HG02852 (cell line): ENCODE results near the gene ZNF804A.
"Not testable (repeated sequence)": the region's sequence is repeated elsewhere in the genome, so short reads cannot be mapped to it uniquely, and the experiment has no call there.

ENCODE experiments used
- ATAC-seq: cut with Tn5 transposase; IDR thresholded peaks from one replicate; pipeline ENCODE4 v1.9.1; 2021; ENCODE audit warnings: mild to moderate bottlenecking, moderate library complexity; ENCODE audit not compliant: unreplicated experiment

ZNF804A gene

DNA sequence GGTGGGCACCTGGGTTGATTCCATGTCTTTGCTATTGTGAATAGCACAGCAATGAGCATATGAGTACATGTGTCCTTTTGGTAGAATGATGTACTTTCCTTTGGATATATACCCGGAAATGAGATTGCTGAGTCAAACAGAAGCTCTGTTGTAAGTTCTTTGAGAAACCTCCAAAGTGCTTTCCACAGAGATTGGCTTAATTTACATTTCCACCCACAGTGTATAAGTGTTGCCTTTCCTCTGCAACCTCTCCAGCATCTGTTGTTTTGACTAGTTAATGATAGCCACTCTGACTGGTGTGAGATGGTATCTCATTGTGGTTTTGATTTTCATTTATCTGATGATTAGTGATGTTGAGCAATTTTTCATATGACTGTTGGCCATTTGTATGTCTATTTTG lies 194.8 kb downstream of the ZNF804A start:
- ATAC-seq = no peak

GRCh38 chr2:184799379-184799778 lies 201.1 kb downstream of the ZNF804A start:
- no peak for ATAC-seq

DNA sequence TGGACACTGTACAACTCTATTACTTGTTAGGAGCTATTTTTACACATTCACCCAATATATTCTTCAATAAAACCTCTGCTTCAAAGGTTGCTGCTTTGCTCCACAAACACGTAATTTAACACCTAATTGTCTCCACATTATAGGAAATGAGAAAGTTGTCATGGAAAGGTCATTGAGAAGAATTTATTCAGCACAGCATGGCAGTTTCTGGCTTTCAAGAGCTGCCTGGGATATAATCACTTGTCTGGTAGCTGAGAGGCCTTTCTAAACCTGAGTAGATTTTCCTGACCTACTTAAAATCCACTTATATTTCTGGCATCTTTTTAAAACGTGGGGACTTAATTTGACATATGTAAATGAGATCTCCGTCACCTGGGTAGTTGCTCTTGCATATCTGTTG lies 216.1 kb downstream of the ZNF804A start:
- ATAC-seq = no peak

- no peak for ATAC-seq
Observed at GRCh38 chr2:184815824-184816223, 217.5 kb downstream of the ZNF804A start.

DNA sequence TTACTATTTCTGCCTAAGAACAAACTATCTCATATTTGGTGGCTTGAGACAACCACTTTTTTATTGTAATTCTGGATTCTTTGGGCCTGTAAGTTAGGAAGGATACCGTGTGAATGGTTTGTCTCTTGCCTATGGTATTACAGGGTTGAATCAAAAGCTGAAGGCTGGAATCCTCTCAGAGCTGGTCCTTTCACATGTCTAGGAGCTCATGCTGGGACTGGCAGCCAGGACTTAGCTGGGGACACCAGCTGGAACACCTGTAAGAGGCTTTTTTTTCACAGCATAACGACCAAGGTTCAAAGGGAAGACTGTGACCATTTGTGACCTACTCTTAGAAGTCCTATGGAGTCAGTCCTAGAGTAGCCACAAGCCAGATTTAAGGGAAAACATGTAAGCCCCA lies 226.3 kb downstream of the ZNF804A start:
- no peak for ATAC-seq

GRCh38 chr2:184830531-184830930 lies 232.2 kb downstream of the ZNF804A start:
- no peak for ATAC-seq

- no peak for ATAC-seq
Observed at GRCh38 chr2:184834699-184835397, 236.5 kb downstream of the ZNF804A start.

DNA sequence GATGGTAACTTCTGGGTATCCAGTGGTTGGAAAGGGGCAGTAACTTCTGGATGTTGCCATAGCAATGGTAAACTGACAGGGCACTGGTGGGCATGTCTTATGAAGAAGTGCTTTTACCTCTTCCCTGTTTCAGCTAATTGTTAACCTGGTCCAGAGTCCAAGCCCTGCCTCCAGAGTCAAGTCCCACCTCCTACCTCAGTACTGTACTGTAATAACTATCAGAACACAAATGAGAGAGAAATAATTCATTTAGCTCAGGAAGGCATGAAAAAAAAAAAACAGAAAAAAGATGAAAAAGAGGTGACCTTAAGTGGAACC lies 237.0 kb downstream of the ZNF804A start:
- ATAC-seq = no peak

- ATAC-seq = no peak
Observed at GRCh38 chr2:184847331-184847730, 249.0 kb downstream of the ZNF804A start.

- ATAC-seq = no peak
Observed at GRCh38 chr2:184849516-184849915, 251.2 kb downstream of the ZNF804A start.

- no peak for ATAC-seq
Observed at GRCh38 chr2:184851576-184851975, 253.2 kb downstream of the ZNF804A start.

- no peak for ATAC-seq
Observed at GRCh38 chr2:184859187-184859586, 260.9 kb downstream of the ZNF804A start.

DNA sequence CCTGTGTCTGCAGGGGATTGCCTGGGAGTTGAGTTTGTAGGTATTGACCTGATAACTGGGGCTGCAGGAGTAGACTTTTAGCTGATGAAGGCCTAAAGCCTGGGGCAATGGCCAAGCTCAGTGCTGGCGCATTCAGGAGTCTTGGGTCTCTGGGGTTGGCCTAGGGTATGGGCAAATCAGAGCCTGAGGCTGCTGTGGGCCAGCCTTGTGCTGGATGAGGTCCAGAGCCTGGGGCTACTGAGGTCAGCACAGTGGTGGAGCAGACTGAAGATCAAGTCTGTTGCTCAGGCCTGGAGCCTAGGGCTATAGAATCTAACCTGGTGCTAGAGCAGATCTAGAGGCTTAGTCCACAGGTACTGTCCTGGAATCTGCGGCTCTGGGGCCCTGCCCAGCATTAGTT lies 262.4 kb downstream of the ZNF804A start:
- ATAC-seq = no peak

DNA sequence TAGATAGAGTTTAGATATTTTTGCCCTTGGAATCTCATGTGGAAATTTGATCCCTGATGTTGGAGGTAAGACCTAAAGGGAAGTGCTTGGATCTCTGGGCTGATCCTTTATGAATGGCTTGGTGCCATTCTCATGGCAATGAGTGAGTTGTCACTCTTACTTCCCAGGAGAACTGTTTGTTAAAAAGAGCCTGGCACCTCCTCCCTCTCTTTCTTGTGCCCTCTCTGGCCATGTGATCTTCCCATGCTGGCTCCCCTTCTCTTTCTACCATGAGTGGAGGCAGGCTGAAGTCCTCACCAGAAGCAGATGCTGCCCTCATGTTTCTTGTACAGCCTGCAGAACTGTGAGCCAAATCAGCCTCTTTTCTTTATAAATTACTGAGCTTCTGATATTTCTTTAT lies 276.9 kb downstream of the ZNF804A start:
- no peak for ATAC-seq

DNA sequence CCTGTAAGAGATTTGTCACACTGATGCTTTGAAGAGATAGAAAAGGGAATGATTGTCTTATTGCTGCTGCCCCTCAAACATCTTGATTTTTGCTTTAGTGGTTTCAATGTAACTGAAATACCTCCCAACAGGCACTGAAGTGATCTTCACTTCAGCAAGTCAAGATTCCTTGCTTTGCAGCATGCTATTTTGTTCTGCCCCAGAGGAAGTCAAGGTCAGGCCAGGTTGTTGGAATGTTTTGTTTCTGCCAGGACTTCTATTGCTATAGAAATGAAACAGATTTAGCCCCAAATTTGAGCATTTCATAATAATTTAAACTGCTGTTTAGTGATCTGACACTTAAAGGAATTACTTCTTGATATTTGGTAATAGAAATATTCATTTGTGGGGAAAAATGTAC lies 277.6 kb downstream of the ZNF804A start:
- no peak for ATAC-seq

- ATAC-seq = no peak
Observed at GRCh38 chr2:184877909-184878308, 279.6 kb downstream of the ZNF804A start.

GRCh38 chr2:184879671-184880070 lies 281.3 kb downstream of the ZNF804A start:
- no peak for ATAC-seq

- ATAC-seq = not testable (repeated sequence)
Observed at GRCh38 chr2:184886585-184886984, 288.3 kb downstream of the ZNF804A start.

DNA sequence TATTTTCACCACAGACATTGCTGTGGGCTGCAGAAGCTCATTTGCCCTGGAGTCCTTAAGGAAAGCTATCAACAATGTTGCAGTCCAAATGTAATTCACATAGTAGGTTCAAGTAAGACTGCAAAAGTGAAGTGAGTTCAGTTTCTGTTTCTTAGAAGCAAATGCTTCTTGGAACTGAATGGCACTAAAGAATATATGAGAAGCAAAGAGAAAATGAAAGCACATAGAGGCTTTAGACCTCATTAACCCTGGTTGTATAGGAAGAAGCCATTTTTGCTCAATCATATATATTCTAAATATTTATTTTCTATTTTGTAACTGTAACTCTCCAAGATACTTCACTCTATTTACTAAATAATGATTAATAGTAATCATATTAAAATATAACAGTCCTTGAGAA lies 292.0 kb downstream of the ZNF804A start:
- peak; percentile 85 for ATAC-seq

GRCh38 chr2:184904991-184905390 lies 306.7 kb downstream of the ZNF804A start:
- no peak for ATAC-seq

DNA sequence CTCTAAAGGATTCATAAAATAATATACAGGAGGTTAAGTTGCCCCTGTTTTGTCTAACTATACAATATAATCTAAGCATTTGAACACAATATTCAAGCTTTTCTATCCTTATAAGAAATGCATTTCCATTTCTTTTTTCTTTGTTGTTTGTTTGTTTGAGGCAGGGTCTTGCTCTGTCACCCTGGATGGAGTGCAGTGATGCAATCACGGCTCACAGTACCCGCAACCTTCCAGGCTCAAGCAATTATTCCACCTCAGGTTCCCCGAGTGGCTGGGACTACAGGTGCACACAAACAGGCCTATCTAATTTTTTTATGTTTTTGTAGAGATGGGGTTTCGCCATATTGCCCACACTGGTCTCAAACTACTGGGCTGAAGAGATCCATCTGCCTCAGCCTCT lies 307.8 kb downstream of the ZNF804A start:
- no peak for ATAC-seq

DNA sequence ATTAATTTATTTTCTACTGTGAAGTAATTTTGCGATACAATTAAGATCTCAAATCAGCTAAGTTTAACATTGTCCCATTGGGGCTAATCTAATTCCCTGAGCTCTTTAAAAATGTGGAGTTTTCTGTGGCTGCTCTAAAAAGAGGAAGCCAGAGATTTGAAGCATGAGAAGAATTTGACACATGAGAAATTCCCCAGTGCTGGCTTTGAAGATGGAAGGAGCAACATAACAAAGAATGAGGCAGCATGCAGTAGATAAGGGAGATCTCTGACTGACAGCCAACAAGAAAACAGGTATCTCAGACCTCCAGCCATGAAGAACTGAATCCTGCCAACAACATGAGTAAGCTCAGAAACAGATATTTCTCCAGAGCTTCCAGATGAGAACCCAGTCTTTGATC lies 308.4 kb downstream of the ZNF804A start:
- ATAC-seq = no peak

GRCh38 chr2:184908966-184909365 lies 310.6 kb downstream of the ZNF804A start:
- ATAC-seq = no peak
